DMS114 treated with DMSO at 0.1 percent for 48 hours (cell line): ENCODE data around the gene ASAP2.
"Not testable (repeated sequence)": the region's sequence is repeated elsewhere in the genome, so short reads cannot be mapped to it uniquely, and the experiment has no call there.

ENCODE experiments used
- DNase-seq: peaks from one replicate; lab custom pipeline; 2025; ENCODE audit not compliant: unreplicated experiment; lab: John Stamatoyannopoulos, UW

The ASAP2 gene

DNA sequence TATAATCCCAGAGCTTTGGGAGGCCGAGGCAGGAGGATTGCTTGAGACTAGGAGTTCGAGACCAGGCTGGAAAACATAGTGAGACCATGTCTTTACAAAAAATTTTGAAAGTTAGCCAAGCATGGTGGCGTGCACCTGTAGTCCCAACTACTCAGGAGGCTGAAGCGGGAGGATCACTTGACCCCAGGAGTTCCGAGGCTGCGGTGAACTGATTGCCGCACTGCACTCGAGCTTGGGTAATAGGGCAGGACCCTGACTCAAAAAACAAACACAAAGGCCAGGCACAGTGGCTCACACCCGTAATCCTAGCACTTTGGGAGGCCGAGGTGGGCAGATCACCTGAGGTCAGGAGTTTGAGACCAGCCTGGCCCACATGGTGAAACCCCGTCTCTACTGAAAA is 191.6 kb downstream of the ASAP2 start:
- DNase-seq, result not testable (repeated sequence)

GRCh38 chr2:9398881-9399780 is 192.5 kb downstream of the ASAP2 start:
- DNase-seq, result no peak

GRCh38 chr2:9400268-9401058 is 193.9 kb downstream of the ASAP2 start:
- DNase-seq, result no peak

- no peak for DNase-seq
Observed at GRCh38 chr2:9401059-9401547, 194.5 kb downstream of the ASAP2 start.

DNA sequence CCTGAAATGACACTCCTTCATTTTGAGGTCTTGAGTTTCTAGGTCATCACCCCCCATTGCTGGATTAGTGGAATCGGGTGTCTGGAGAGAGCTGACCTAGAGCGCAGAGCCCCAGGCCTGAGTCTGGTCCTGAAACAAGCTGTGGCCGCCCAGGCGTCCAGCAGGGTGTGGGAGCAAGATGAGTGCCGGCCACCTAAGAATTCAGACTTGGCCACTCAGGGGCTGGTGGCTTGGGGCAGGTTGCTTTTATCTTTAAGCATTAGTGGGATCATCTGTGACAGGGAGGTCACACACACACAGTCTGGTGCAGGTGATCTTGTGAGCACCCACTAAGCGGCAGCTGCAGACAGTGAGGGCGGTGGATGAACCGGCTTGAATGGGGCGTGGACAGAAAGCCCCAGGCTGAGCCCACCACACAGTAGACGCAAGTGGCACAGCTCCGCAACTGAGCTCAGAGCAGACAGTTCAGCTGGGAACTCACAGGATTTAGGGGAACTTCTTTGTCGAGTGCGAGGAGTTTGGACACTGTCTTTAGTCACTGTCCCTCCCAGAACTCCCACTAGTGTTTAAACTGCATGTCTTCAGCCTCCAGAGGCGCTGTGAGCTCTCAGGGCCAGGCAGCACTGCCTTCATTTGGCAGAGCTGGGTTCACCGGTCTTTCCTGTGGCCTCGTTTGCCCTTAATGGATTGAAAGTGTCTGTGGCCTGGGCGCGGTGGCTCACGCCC is 195.2 kb downstream of the ASAP2 start:
- DNase-seq, result no peak

- DNase-seq, result no peak
Observed at GRCh38 chr2:9403924-9404323, 197.3 kb downstream of the ASAP2 start.

DNA sequence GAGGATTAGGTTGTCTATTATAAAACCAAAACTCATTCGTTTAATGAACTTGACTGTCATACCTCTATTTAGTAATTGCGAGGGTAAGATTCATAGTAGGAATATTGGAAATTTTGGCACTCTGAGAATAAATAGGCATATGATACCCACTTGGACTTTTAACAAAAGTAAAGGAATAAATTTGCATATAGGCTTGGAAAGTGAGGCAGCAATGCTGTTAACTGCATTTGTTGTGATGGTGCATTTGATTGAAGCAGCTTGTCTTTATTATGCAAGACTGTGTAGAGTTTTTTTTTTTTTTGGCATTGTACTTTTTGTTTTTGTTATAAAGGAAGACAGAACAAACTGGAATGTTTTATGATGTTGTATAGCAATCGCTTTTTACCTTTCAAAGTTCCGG is 197.8 kb downstream of the ASAP2 start:
- DNase-seq, result no peak

DNA sequence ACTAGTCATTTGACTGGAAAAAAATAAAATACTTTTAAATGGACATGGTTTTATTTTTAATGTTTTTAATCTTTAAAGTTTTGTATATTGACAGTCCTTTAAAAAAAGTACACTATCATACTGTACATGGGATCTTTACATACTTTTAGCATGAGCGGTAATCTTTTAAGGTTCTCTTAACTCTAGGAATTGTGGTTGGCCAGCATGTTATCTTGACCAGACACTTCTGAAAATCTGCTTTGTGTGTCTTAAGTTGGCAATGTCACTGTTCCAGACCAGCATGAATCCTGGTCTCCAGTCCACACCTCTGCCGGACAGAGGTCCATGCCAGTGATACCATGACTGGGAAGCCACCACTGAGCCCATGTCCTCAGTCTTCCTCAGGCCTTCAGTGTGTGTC is 199.0 kb downstream of the ASAP2 start:
- no peak for DNase-seq

- no peak for DNase-seq
Observed at GRCh38 chr2:9406529-9407362, 200.1 kb downstream of the ASAP2 start.

DNA sequence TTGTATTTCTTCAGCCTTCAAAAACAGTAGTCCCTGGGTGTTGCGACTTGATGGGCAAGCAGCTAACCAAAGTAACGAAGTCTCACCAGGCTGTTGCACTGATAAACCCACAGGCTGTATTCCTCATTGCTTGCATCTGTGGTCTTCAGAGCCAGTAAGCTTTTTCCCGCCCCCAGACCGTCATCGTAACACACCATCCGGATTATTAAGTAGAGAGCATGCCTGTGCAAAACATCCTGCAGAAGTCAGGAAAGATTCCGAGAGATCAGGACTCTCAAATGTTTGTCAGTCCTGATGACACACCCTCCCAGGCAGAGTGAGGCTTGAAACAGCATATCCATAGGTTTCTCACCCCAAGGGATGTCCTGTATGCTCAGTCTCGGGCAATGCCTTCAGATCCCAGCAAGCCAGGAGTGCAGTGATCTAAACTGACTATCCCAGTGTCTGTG is 200.8 kb downstream of the ASAP2 start:
- DNase-seq, result no peak

GRCh38 chr2:9408641-9409151 is 202.1 kb downstream of the ASAP2 start:
- no peak for DNase-seq

DNA sequence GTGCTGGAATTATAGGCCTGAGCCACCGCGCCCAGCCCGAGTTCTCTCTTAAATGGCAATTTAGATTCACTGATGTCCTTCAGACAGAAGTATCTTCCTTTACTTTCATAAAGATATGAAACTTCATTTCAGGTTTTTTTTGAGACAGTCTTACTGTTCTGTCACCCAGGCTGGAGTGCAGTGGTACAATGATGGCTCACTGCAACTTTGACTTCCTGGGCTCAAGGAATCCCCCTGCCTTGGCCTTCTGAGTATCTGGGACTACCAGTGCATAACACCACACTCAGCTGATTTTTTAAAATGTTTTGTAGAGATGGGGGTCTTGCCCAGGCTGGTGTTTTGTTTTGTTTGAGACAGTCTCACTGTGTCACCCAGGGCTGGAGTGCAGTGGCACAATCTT is 203.5 kb downstream of the ASAP2 start:
- no peak for DNase-seq

DNA sequence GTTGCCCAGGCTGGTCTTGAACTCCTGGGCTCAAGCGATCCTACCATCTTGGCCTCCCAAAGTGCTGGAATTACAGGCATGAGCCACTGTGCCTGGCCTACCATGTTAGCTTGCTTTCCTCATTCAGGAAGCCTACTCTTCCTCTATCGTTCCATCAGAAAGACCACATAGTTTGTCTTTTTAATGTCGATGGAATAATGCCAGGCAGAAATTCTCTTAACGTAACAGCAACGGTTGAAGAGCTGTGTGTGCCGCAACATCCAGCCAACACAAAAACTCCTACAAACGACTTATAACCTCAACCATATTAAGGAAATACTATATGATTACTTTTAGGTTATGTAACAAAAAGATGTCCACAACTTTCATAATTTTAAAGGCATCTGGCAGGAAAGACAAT is 206.2 kb downstream of the ASAP2 start:
- DNase-seq, result no peak

GRCh38 chr2:9415516-9416169 is 209.0 kb downstream of the ASAP2 start:
- no peak for DNase-seq

DNA sequence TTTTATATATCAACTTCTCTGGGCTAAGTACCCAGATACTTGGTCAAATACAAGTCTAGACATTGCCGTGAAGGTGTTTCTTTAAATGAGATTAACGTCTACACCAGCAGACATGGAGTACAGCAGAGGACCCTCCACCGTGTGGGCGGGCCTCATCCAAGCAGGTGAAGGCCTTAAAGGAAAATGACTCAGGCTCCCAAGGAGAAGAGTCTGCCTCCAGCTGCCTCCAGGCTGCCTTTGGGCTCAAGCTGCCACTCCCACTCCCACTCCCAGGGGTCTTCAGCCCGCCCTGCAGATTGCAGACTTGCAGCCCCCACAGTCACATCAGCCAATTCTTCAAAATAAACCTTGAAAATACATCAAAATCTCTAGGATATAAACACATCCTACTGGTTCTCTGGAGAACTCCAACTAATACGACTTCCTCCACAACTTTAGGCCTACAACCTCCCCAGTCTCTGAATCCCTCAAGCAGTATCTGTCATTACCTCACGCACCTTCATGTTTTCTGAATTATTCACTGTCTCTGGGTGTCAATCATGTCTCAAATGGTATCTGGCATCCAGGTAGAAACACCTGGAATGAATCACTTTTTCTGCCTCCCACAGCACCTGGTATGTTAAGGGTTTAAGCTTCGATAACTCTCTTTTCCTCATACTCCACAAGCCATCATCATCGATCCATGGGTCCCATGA is 209.8 kb downstream of the ASAP2 start:
- DNase-seq, result no peak

DNA sequence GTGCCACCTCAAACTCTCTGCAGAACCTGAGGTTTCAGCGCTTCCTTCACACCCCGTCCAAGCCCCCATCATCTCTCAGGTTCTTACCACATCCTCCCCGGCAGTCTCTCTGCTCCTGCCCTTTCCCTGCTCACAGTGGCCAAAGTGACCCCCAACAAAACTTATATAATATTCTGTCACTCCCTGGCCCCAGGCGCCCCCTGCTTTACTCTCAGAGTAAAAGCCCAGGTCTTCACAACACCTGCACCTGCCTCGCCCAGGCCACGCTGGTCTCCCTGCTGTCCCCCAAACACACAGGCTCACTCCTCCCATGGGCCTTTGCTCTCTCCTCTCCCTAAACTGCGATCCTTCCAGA is 210.3 kb downstream of the ASAP2 start:
- no peak for DNase-seq

- no peak for DNase-seq
Observed at GRCh38 chr2:9417725-9418124, 211.1 kb downstream of the ASAP2 start.

DNA sequence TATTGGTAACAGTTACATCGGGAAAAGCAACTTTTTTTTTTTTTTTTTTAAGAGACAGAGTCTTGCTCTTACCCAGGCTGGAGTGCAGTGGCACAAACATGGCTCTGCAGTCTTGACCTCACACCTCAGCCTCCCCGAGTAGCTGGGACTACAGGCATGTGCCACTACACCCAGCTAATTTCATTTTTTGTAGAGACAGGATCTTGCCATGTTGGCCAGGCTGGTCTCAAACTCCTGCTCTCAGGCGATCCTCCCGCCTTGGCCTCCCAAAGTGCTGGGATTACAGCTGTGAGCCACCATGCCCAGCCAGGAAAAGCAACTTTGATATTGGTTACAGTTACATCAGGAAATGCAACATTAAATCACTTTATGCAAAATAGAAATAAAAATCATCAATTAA is 212.1 kb downstream of the ASAP2 start:
- DNase-seq, result no peak

- no peak for DNase-seq
Observed at GRCh38 chr2:9419541-9419940, 212.9 kb downstream of the ASAP2 start.
